GM18502 (cell line): ENCODE data around the gene LRMDA.
"Not testable (repeated sequence)": the region's sequence is repeated elsewhere in the genome, so short reads cannot be mapped to it uniquely, and the experiment has no call there.

Experiments
- ATAC-seq: cut with Tn5 transposase; IDR thresholded peaks from one replicate; pipeline ENCODE4 v1.9.1; 2021; ENCODE audit warnings: mild to moderate bottlenecking; ENCODE audit not compliant: unreplicated experiment, poor library complexity

Gene LRMDA

GRCh38 chr10:75753621-75754020, 322.2 kb downstream of the LRMDA start:
- ATAC-seq = no peak

- no peak for ATAC-seq
Observed at GRCh38 chr10:75754096-75754831, 322.8 kb downstream of the LRMDA start.

GRCh38 chr10:75755528-75755927, 324.1 kb downstream of the LRMDA start:
- ATAC-seq = no peak

- ATAC-seq = no peak
Observed at GRCh38 chr10:75761289-75761688, 329.9 kb downstream of the LRMDA start.

GRCh38 chr10:75762431-75762802, 331.0 kb downstream of the LRMDA start:
- ATAC-seq = no peak

GRCh38 chr10:75763652-75764051, 332.2 kb downstream of the LRMDA start:
- ATAC-seq = no peak

GRCh38 chr10:75764974-75765788, 333.8 kb downstream of the LRMDA start:
- ATAC-seq = no peak

GRCh38 chr10:75765789-75766096, 334.3 kb downstream of the LRMDA start:
- ATAC-seq = no peak

GRCh38 chr10:75766106-75766505, 334.7 kb downstream of the LRMDA start:
- ATAC-seq = no peak

GRCh38 chr10:75766752-75767151, 335.3 kb downstream of the LRMDA start:
- not testable (repeated sequence) for ATAC-seq

GRCh38 chr10:75770626-75771081, 339.2 kb downstream of the LRMDA start:
- ATAC-seq = no peak

GRCh38 chr10:75771606-75772005, 340.2 kb downstream of the LRMDA start:
- no peak for ATAC-seq

GRCh38 chr10:75772153-75772887, 340.9 kb downstream of the LRMDA start:
- peak; percentile 75 for ATAC-seq

- no peak for ATAC-seq
Observed at GRCh38 chr10:75773231-75773780, 341.9 kb downstream of the LRMDA start.

- ATAC-seq = no peak
Observed at GRCh38 chr10:75773813-75774782, 342.7 kb downstream of the LRMDA start.

- ATAC-seq = no peak
Observed at GRCh38 chr10:75774783-75775490, 343.5 kb downstream of the LRMDA start.

- no peak for ATAC-seq
Observed at GRCh38 chr10:75776738-75777504, 345.5 kb downstream of the LRMDA start.

GRCh38 chr10:75778665-75779064, 347.2 kb downstream of the LRMDA start:
- ATAC-seq = no peak
